ENCODE results near the gene CETP.

- no peak for TF ChIP-seq CTCF (IDR thresholded peaks at IDR 0.05 in 4 of 5, conservative IDR thresholded peaks at IDR 0.05 in 1 of 5)
- no peak for TF ChIP-seq POLR2A (IDR thresholded peaks at IDR 0.05)
Measured at GRCh38 chr16:56933828-56934598, 27.7 kb upstream of the CETP start.
